HCT116 (cell line): Measurements from ENCODE around the gene COQ8B. TPM values are rescaled to one million over a fixed set of nuclear protein-coding genes. Genes with fewer than 3 reads are reported as not detected.
A peak's percentile ranks its signal among the peaks of the same experiment; 100 is the strongest.

Experiments
- ATAC-seq: fragments of 200-7000 bp; cut with Tn5 transposase; 2 replicates; pipeline ENCODE4 v1.9.1; 2020; ENCODE audit warnings: mild to moderate bottlenecking, moderate library complexity
- BruUV-seq: library from RNA; stranded (reverse); fragments of 400-500 nt; replicated peaks from 2 replicates; lab custom pipeline; 2021; lab: Mats Ljungman, UMichigan
- CTCF ChIA-PET: fragments of 300-600 bp; sonication (Branson Sonifier 250); formaldehyde crosslinking; loops from one replicate; lab custom pipeline; 2021; ENCODE audit warnings: antibody characterized with exemption; lab: Charles Lee
- POLR2A ChIA-PET: fragments of 300-600, 350-600 bp; sonication (Branson Sonifier 250); formaldehyde crosslinking; loops from one replicate; lab custom pipeline; 2021; ENCODE audit warnings: antibody characterized with exemption; lab: Charles Lee
- RAD21 ChIA-PET, 2 experiments: fragments of 300-600 bp; sonication (Branson Sonifier 250); formaldehyde crosslinking; loops; one replicate each; lab custom pipeline; 2023; ENCODE audit warnings: low total read pairs in 2 of 2; ENCODE audit not compliant: uncharacterized antibody in 2 of 2, unreplicated experiment in 2 of 2, low non-redundant PET in 1 of 2; lab: Charles Lee
- DNase-seq: peaks from one replicate; pipeline ENCODE4 v3.0.0-alpha.2; 2010; ENCODE audit warnings: low read depth, low spot score
- H2AFZ ChIP-seq: fragments of 200-600 bp; shearing (Covaris generic), sonication (generic); 2 replicates; pipeline ENCODE4 v1.6.1; 2017; ENCODE audit warnings: low read depth, mixed run types, mixed read lengths, antibody characterized with exemption, low read length; ENCODE audit not compliant: poor library complexity, severe bottlenecking
- H3K27ac ChIP-seq: 2 replicates; pipeline ENCODE4 v1.5.1; 2012; ENCODE audit warnings: low read depth, low read length
- H3K27me3 ChIP-seq: fragments of 200-600 bp; sonication (generic); 2 replicates; pipeline ENCODE4 v1.6.1; 2016; ENCODE audit warnings: mixed run types, low read length, mixed read lengths; ENCODE audit not compliant: insufficient read depth
- H3K36me3 ChIP-seq, 2 experiments: fragments of 200-500 bp in 1 of 2; fragments of 200-600 bp in 1 of 2; sonication (Bioruptor generic) in 1 of 2; sonication (generic) in 1 of 2; 2 replicates each; pipeline versions ENCODE4 v1.5.1 to v1.6.1; 2014 to 2016; ENCODE audit warnings: low read length in 2 of 2, inconsistent platforms in 1 of 2, mixed read lengths in 1 of 2, mixed run types in 1 of 2; ENCODE audit not compliant: insufficient read depth in 2 of 2, control insufficient read depth in 1 of 2
- H3K4me1 ChIP-seq, 2 experiments: fragments of 200-600 bp in 1 of 2; sonication (generic) in 1 of 2; 2 replicates each; pipeline versions ENCODE4 v1.5.1 to v1.6.1; 2012 to 2017; ENCODE audit warnings: low read length in 2 of 2, inconsistent platforms in 1 of 2, mild to moderate bottlenecking in 1 of 2, mixed read lengths in 1 of 2, mixed run types in 1 of 2, moderate library complexity in 1 of 2; ENCODE audit not compliant: insufficient read depth in 2 of 2, control insufficient read depth in 1 of 2
- H3K4me2 ChIP-seq: fragments of 200-600 bp; sonication (generic); 2 replicates; pipeline ENCODE4 v1.6.1; 2017; ENCODE audit warnings: mixed run types, low read length, mixed read lengths
- H3K4me3 ChIP-seq, 2 experiments: fragments of 200-600 bp in 1 of 2; sonication (generic) in 1 of 2; replicated peaks in 1 of 2; 2 replicates each; pipeline ENCODE4 v1.5.1; 2011 to 2016; ENCODE audit warnings: low read length in 2 of 2, control low read depth in 1 of 2, low read depth in 1 of 2, mild to moderate bottlenecking in 1 of 2, mixed read lengths in 1 of 2, mixed run types in 1 of 2
- H3K79me2 ChIP-seq: fragments of 200-600 bp; sonication (generic); 2 replicates; pipeline ENCODE4 v1.6.1; 2017; ENCODE audit warnings: mild to moderate bottlenecking, mixed run types, low read length, moderate library complexity, mixed read lengths; ENCODE audit not compliant: insufficient read depth
- H3K9ac ChIP-seq: fragments of 200-600 bp; sonication (generic); 2 replicates; pipeline ENCODE4 v1.6.1; 2016; ENCODE audit warnings: low read length, mixed read lengths
- H3K9me2 ChIP-seq: fragments of 200-600 bp; sonication (generic), shearing (Covaris generic); 2 replicates; pipeline ENCODE4 v1.6.1; 2017; ENCODE audit warnings: mixed run types, mild to moderate bottlenecking, moderate library complexity; ENCODE audit not compliant: insufficient read depth
- H3K9me3 ChIP-seq, 2 experiments: fragments of 200-500 bp in 1 of 2; fragments of 200-600 bp in 1 of 2; sonication (Bioruptor generic) in 1 of 2; sonication (generic) in 1 of 2; 2 replicates each; pipeline ENCODE4 v1.6.1; 2014 to 2017; ENCODE audit warnings: low read length in 2 of 2, mixed read lengths in 2 of 2, inconsistent platforms in 1 of 2, low read depth in 1 of 2, mild to moderate bottlenecking in 1 of 2, mixed run types in 1 of 2, moderate library complexity in 1 of 2; ENCODE audit not compliant: control insufficient read depth in 1 of 2, insufficient read depth in 1 of 2
- H4K20me1 ChIP-seq: fragments of 200-600 bp; sonication (generic), shearing (Covaris generic); 2 replicates; pipeline ENCODE4 v1.6.1; 2017; ENCODE audit warnings: mixed run types, mild to moderate bottlenecking, moderate library complexity; ENCODE audit not compliant: insufficient read depth
- EZH2 ChIP-seq: fragments of 200-600 bp; sonication (generic); IDR thresholded peaks from 2 replicates; pipeline ENCODE4 v1.6.1; 2017; ENCODE audit warnings: antibody characterized with exemption, mixed run types
- EZH2phosphoT487 ChIP-seq: fragments of 200-600 bp; IDR thresholded peaks from 2 replicates; pipeline ENCODE4 v1.6.1; 2018; ENCODE audit warnings: antibody characterized with exemption, borderline replicate concordance
- JUND ChIP-seq: IDR thresholded peaks from 2 replicates; pipeline ENCODE4 v1.6.1; 2012
- POLR2A ChIP-seq: IDR thresholded peaks from 2 replicates; pipeline ENCODE4 v1.7.0; 2011; ENCODE audit warnings: borderline replicate concordance; ENCODE audit not compliant: insufficient read depth, insufficient read length; ENCODE audit errors: extremely low read depth
- SIN3A ChIP-seq: IDR thresholded peaks from 2 replicates; pipeline ENCODE4 v1.6.1; 2012; ENCODE audit warnings: low read depth
- SP1 ChIP-seq: IDR thresholded peaks from 2 replicates; pipeline ENCODE4 v1.6.1; 2012; ENCODE audit warnings: low read depth
- ZFX ChIP-seq: fragments of 450-650 bp; IDR thresholded peaks from 2 replicates; pipeline ENCODE4 v1.6.1; 2017
- intact Hi-C: fragments of 100-400 bp; cut with micrococcal nuclease; formaldehyde crosslinking; loops from 2 replicates; pipeline ENCODE4 v1.10.0; 2022
- total RNA-seq: library from RNA; stranded (reverse); gene quantifications from one replicate; pipeline ENCODE4 v1.2.1, GENCODE V29; 2021; ENCODE audit not compliant: unreplicated experiment
- TF ChIP-seq, protein P1 (sequence below): IDR thresholded peaks from 2 replicates; pipeline ENCODE4 v1.6.1; 2012
- TF ChIP-seq, protein P2 (sequence below): IDR thresholded peaks from 2 replicates; pipeline ENCODE4 v1.6.1; 2012; ENCODE audit warnings: low read depth
- TF ChIP-seq, protein P3 (sequence below): IDR thresholded peaks from 2 replicates; pipeline ENCODE4 v1.6.1; 2011; ENCODE audit warnings: mild to moderate bottlenecking, low read length, moderate library complexity; ENCODE audit not compliant: insufficient replicate concordance; ENCODE audit errors: extremely low read depth

COQ8B gene
- total RNA-seq, 1 experiment from 2014 or later = 47.1 TPM

DNA sequence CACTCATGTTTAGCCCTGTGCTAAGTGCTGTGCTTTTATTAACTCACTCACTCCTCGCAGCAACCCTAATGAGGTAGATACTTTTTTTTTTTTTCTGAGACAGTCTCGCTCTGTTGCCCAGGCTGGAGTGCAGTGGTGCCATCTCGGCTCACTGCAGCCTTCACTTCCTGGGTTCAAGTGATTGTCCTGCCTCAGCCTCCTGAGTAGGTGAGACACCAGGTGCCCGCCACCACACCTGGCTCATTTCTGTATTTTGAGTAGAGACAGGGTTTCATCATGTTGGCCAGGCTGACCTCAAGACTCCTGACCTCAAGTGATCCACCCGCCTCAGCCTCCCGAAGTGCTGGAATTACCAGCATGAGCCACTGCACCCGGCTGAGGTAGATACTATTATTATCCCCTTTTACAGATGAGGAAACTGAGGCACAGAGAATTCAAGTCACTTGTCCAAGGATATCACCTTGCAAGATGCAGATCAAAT, 2.8 kb upstream of the COQ8B start:
- POLR2A ChIA-PET = no interaction called here
- peak overlapping the region; percentile 63 to 84 for H3K4me3 ChIP-seq

More for the DNA sequence above, 2.8 kb upstream of the COQ8B start:
- H3K9me3 ChIP-seq = no peaks in the 10 kb centered on the region
- CTCF ChIA-PET = no interaction called here
- peaks cover 0 to 18% of the 10 kb centered on the region in 2 experiments; a peak in 2 of 4 replicates for H3K36me3 ChIP-seq
- H3K9ac ChIP-seq = peak overlapping the region; percentile 95
- RAD21 ChIA-PET = no interaction called here
- peaks cover 70% of the 10 kb centered on the region for H3K79me2 ChIP-seq
- TF ChIP-seq SP1 (no peak), POLR2A (no peak), JUND (no peak), EZH2phosphoT487 (no peak), EZH2 (no peak), SIN3A (no peak), ZFX (no peak)
- TF ChIP-seq, protein P1, sequence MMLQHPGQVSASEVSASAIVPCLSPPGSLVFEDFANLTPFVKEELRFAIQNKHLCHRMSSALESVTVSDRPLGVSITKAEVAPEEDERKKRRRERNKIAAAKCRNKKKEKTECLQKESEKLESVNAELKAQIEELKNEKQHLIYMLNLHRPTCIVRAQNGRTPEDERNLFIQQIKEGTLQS = no peak
- TF ChIP-seq, protein P2, sequence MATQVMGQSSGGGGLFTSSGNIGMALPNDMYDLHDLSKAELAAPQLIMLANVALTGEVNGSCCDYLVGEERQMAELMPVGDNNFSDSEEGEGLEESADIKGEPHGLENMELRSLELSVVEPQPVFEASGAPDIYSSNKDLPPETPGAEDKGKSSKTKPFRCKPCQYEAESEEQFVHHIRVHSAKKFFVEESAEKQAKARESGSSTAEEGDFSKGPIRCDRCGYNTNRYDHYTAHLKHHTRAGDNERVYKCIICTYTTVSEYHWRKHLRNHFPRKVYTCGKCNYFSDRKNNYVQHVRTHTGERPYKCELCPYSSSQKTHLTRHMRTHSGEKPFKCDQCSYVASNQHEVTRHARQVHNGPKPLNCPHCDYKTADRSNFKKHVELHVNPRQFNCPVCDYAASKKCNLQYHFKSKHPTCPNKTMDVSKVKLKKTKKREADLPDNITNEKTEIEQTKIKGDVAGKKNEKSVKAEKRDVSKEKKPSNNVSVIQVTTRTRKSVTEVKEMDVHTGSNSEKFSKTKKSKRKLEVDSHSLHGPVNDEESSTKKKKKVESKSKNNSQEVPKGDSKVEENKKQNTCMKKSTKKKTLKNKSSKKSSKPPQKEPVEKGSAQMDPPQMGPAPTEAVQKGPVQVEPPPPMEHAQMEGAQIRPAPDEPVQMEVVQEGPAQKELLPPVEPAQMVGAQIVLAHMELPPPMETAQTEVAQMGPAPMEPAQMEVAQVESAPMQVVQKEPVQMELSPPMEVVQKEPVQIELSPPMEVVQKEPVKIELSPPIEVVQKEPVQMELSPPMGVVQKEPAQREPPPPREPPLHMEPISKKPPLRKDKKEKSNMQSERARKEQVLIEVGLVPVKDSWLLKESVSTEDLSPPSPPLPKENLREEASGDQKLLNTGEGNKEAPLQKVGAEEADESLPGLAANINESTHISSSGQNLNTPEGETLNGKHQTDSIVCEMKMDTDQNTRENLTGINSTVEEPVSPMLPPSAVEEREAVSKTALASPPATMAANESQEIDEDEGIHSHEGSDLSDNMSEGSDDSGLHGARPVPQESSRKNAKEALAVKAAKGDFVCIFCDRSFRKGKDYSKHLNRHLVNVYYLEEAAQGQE = no peak
- TF ChIP-seq, protein P3, sequence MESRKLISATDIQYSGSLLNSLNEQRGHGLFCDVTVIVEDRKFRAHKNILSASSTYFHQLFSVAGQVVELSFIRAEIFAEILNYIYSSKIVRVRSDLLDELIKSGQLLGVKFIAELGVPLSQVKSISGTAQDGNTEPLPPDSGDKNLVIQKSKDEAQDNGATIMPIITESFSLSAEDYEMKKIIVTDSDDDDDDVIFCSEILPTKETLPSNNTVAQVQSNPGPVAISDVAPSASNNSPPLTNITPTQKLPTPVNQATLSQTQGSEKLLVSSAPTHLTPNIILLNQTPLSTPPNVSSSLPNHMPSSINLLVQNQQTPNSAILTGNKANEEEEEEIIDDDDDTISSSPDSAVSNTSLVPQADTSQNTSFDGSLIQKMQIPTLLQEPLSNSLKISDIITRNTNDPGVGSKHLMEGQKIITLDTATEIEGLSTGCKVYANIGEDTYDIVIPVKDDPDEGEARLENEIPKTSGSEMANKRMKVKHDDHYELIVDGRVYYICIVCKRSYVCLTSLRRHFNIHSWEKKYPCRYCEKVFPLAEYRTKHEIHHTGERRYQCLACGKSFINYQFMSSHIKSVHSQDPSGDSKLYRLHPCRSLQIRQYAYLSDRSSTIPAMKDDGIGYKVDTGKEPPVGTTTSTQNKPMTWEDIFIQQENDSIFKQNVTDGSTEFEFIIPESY = no peak
- H3K27ac ChIP-seq = peak overlapping the region; percentile 92
- peaks cover 9 to 62% of the 10 kb centered on the region in 2 experiments for H3K4me1 ChIP-seq
- ATAC-seq (no peak), DNase-seq (no peak)
- no peak overlapping the region for H2AFZ ChIP-seq
- H4K20me1 ChIP-seq = no peaks in the 10 kb centered on the region
- peak overlapping the region; percentile 97 for H3K4me2 ChIP-seq
- no peaks in the 10 kb centered on the region for H3K9me2 ChIP-seq
- BruUV-seq = no TSS peak
- intact Hi-C loops = loop anchor here (5.0 kb wide), 1 partner anchor 78 kb away; the partner anchor contains the start of gene EGLN2
- H3K27me3 ChIP-seq = no peaks in the 10 kb centered on the region
